Activated CD8-positive, alpha-beta T cell treated with anti-CD3 and anti-CD28 coated beads for 36 hours (primary cell): Measurements from ENCODE around the gene ERLIN1. TPM values are rescaled to one million over a fixed set of nuclear protein-coding genes. Genes with fewer than 3 reads are reported as not detected.

Experiments
- ATAC-seq: fragments of 200-7000 bp; cut with Tn5 transposase; one replicate; pipeline ENCODE4 v1.10.0; 2021; ENCODE audit warnings: mild to moderate bottlenecking, moderate library complexity
- CTCF ChIA-PET: fragments of 350-600 bp; sonication (Branson Sonifier 250); formaldehyde crosslinking; loops from one replicate; lab custom pipeline; 2021; ENCODE audit warnings: antibody characterized with exemption; lab: Charles Lee
- POLR2A ChIA-PET: fragments of 350-600 bp; sonication (Branson Sonifier 250); formaldehyde crosslinking; loops from one replicate; lab custom pipeline; 2021; ENCODE audit warnings: antibody characterized with exemption; lab: Charles Lee
- DNase-seq: peaks from one replicate; pipeline ENCODE4 v3.0.0-alpha.2; 2020
- H3K27ac Mint-ChIP-seq: one replicate; pipeline ENCODE4 v1.8.0; 2021; ENCODE audit warnings: mild to moderate bottlenecking, mixed read lengths
- H3K27me3 Mint-ChIP-seq: one replicate; pipeline ENCODE4 v1.8.0; 2021; ENCODE audit warnings: mixed read lengths
- H3K36me3 Mint-ChIP-seq: one replicate; pipeline ENCODE4 v1.8.0; 2021; ENCODE audit warnings: low read depth, mixed read lengths
- H3K4me1 Mint-ChIP-seq: one replicate; pipeline ENCODE4 v1.8.0; 2021; ENCODE audit warnings: low read depth, mixed read lengths
- H3K4me3 Mint-ChIP-seq: one replicate; pipeline ENCODE4 v1.8.0; 2021; ENCODE audit warnings: mild to moderate bottlenecking, moderate library complexity, mixed read lengths
- H3K9me3 Mint-ChIP-seq: one replicate; pipeline ENCODE4 v1.8.0; 2021; ENCODE audit warnings: mixed read lengths
- intact Hi-C: fragments of 100-400 bp; cut with micrococcal nuclease; formaldehyde crosslinking; loops from one replicate; pipeline ENCODE4 v1.10.0; 2022
- total RNA-seq, 2 experiments: library from RNA; stranded (reverse); gene quantifications; one replicate each; pipeline ENCODE4 v1.2.3, GENCODE V29; 2021
- TF ChIP-seq, protein P1 (sequence below): fragments of 200-600 bp; IDR thresholded peaks from one replicate; pipeline ENCODE4 v1.8.0; 2022; ENCODE audit warnings: antibody characterized with exemption, mild to moderate bottlenecking

The ERLIN1 gene
- total RNA-seq, 2 experiments from 2014 or later: 16.6 to 17.0 TPM

DNA sequence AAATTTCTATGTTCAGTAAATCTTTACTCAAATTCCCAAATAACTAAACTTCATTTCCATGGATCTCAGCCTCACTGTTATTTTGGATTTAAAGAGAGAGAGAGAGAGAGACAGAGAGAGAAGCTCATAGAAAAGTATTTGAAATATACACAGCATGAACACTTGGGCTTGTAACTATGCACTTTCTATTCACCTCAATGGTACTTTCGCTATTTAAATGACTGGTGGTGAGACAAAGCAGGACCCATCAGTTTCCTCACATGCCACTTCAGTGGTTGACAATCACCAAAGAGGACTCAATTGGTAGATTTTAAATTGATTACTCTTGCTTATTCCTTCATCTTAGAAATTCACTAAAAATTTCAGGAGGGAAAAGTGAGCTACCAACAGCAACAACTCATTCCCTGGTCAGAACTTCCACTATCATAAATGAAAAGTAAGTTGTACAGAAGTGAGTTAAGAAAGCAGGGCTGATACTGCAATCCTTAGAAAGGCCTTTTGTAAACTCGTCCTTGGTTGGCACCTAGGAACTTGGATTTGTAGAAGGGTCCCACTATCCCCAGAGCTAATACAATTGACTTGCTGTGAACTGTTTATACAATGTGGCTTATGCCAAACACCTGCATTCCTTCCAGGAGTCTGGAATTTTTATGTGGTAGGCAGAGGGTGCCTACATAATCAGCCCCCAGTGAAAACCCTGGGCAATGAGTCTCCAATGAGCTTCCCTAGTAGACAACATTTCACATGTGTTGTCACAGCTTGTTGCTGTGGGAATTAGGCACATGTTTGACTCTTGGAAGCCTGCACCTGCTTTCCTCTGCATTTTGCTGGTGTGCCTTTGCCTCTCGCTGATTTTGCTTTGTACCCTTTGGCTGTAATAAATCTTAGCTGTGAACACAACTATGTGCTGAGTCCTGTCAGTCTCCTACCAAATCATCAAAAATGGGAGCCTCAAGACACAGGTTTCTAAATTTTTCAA, 10.8 kb downstream of the ERLIN1 start:
- CTCF ChIA-PET: interaction anchor here (0.9 to 2.2 kb wide), 5 partner anchors 10 to 329 kb away, joined by 3 to 8 read pairs (median 4); no protein-coding TSS in a partner anchor
- Mint-ChIP-seq H3K27me3 (no peaks in the 10 kb centered on the region), H3K4me3 (no peak overlapping the region), H3K4me1 (peaks cover 39% of the 10 kb centered on the region), H3K9me3 (peaks cover 7% of the 10 kb centered on the region), H3K27ac (peak overlapping the region; percentile 76), H3K36me3 (peaks cover 64% of the 10 kb centered on the region)
- intact Hi-C loops: no loop called here
- TF ChIP-seq, protein P1, sequence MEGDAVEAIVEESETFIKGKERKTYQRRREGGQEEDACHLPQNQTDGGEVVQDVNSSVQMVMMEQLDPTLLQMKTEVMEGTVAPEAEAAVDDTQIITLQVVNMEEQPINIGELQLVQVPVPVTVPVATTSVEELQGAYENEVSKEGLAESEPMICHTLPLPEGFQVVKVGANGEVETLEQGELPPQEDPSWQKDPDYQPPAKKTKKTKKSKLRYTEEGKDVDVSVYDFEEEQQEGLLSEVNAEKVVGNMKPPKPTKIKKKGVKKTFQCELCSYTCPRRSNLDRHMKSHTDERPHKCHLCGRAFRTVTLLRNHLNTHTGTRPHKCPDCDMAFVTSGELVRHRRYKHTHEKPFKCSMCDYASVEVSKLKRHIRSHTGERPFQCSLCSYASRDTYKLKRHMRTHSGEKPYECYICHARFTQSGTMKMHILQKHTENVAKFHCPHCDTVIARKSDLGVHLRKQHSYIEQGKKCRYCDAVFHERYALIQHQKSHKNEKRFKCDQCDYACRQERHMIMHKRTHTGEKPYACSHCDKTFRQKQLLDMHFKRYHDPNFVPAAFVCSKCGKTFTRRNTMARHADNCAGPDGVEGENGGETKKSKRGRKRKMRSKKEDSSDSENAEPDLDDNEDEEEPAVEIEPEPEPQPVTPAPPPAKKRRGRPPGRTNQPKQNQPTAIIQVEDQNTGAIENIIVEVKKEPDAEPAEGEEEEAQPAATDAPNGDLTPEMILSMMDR: no peak
- POLR2A ChIA-PET: interaction anchor here (0.7 to 2.3 kb wide), 6 partner anchors 11 to 111 kb away, joined by 3 to 9 read pairs (median 3); partner anchors contain the start of genes BLOC1S2 and ERLIN1
- ATAC-seq: peak; percentile 89
- peak; percentile 8 for DNase-seq

DNA sequence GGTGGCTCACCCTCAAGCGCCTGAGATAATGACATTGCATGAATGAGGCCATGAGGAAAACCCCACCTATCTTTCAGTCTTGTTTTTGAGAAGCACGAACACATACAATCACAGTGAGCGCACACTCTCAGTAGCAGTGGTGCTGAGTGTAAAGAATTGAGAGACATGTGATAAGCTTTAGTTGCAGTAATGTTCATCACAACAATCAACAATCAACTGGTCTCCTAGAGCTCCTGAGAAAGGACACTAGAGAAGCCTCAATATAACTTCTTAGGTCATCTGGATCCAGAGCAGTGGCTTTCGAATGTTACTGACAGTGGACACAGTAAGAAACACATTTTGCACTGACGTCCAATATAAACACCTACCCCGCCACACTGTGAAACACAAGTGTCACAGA, 12.8 kb downstream of the ERLIN1 start:
- H3K4me1 Mint-ChIP-seq: peaks cover 50% of the 10 kb centered on the region
- TF ChIP-seq, protein P1: no peak
- H3K4me3 Mint-ChIP-seq: no peak overlapping the region
- no peaks in the 10 kb centered on the region for H3K27me3 Mint-ChIP-seq
- no peak overlapping the region for H3K27ac Mint-ChIP-seq
- ChIA-PET CTCF (no interaction called here), POLR2A (interaction anchor here (0.9 kb wide), 1 partner anchor 12 kb away, joined by 3 read pairs; no protein-coding TSS in a partner anchor)
- ATAC-seq: no peak
- peaks cover 61% of the 10 kb centered on the region for H3K36me3 Mint-ChIP-seq
- peaks cover 7% of the 10 kb centered on the region for H3K9me3 Mint-ChIP-seq
- DNase-seq: no peak
- intact Hi-C loops: no loop called here

GRCh38 chr10:100172349-100172748, 13.5 kb downstream of the ERLIN1 start:
- no peaks in the 10 kb centered on the region for H3K27me3 Mint-ChIP-seq
- no peak overlapping the region for H3K4me3 Mint-ChIP-seq
- H3K4me1 Mint-ChIP-seq: peaks cover 55% of the 10 kb centered on the region
- TF ChIP-seq, protein P1: no peak
- peaks cover 7% of the 10 kb centered on the region for H3K9me3 Mint-ChIP-seq
- ChIA-PET POLR2A (no interaction called here), CTCF (interaction anchor here (2.5 kb wide), 1 partner anchor 127 kb away, joined by 7 read pairs; no protein-coding TSS in a partner anchor)
- peaks cover 56% of the 10 kb centered on the region for H3K36me3 Mint-ChIP-seq
- ATAC-seq (no peak), DNase-seq (no peak)
- H3K27ac Mint-ChIP-seq: peak overlapping the region; percentile 3
- intact Hi-C loops: no loop called here

GRCh38 chr10:100168313-100168643, 17.6 kb downstream of the ERLIN1 start:
- peak; percentile 45 for ATAC-seq
- TF ChIP-seq, protein P1: no peak
- peaks cover 46% of the 10 kb centered on the region for H3K36me3 Mint-ChIP-seq
- CTCF ChIA-PET: no interaction called here
- no peaks in the 10 kb centered on the region for H3K27me3 Mint-ChIP-seq
- H3K27ac Mint-ChIP-seq: peak overlapping the region; percentile 63
- intact Hi-C loops: no loop called here
- peaks cover 45% of the 10 kb centered on the region for H3K4me1 Mint-ChIP-seq
- H3K4me3 Mint-ChIP-seq: peak overlapping the region; percentile 28
- peaks cover 7% of the 10 kb centered on the region for H3K9me3 Mint-ChIP-seq
- DNase-seq: no peak
- POLR2A ChIA-PET: interaction anchor here (0.6 to 2.1 kb wide), 3 partner anchors 16 to 20 kb away, joined by 4 to 11 read pairs (median 4); no protein-coding TSS in a partner anchor
